ENCODE results near the gene PTGER1. TPM values are rescaled to one million over a fixed set of nuclear protein-coding genes. Genes with fewer than 3 reads are reported as not detected.

Gene PTGER1
- total and polyA plus RNA-seq, 9 of the 15 experiments (the other 6 are each of a cell fraction or from before 2014, with no cell fraction given) = 0.06 to 0.36 (median 0.31) TPM; not detected in 5

DNA sequence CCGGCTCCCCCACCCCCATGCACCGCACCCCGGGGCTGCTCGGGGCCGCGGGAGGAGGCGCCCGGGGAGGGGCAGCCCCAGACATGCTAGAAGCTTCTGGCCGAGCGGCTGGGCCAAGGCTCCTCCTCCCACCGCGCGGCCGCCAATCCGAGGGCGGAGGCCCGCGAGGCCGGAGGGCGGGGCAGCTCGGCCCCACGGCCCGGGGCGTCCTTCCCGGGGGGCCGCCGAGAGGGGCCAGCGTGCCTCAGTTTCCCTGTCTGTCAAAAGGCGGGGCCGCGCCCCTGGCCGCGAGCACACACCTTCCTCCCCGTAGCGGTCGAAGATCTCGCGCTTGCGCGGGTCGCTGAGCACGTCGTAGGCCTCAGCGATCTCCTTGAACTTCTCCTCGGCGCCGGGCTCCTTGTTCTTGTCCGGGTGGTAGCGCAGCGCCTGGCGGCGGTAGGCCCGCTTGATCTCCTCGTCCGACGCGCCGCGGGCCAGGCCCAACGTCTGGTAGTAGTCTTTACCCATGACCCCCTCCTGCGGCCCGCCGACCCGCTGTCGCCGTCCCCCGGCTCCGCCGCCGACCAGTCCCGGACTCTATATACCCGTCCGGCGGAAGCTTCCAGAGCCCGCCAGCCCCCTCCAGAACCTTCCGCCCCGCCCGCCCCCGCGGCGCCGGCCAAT, 42.8 kb upstream of the PTGER1 start, which contains the start of gene DNAJB1 (continued):
- TF ChIP-seq, protein P1, sequence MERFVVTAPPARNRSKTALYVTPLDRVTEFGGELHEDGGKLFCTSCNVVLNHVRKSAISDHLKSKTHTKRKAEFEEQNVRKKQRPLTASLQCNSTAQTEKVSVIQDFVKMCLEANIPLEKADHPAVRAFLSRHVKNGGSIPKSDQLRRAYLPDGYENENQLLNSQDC (CRISPR knock-in tag; IDR thresholded peaks at IDR 0.05) = peak; percentile 80; the same call in 1 of the 2 replicates
- no peak for TF ChIP-seq NFIX (CRISPR knock-in tag; IDR thresholded peaks at IDR 0.05; ENCODE audit: low read depth)

- in situ Hi-C loops (cut with MboI) = no loop called here
- 0 out of 2 replicates have a peak, but pooled peaks have one; percentile 19 for TF ChIP-seq POLR2AphosphoS2 (IDR thresholded peaks at IDR 0.05; ENCODE audit: low read length)
- TF ChIP-seq RBBP5 (IDR thresholded peaks at IDR 0.05; ENCODE audit: borderline replicate concordance, insufficient read depth, low read length, poor library complexity, severe bottlenecking) = peak; percentile 84
- TF ChIP-seq ATF7 (IDR thresholded peaks at IDR 0.05) = no peak
- TF ChIP-seq, protein P2, sequence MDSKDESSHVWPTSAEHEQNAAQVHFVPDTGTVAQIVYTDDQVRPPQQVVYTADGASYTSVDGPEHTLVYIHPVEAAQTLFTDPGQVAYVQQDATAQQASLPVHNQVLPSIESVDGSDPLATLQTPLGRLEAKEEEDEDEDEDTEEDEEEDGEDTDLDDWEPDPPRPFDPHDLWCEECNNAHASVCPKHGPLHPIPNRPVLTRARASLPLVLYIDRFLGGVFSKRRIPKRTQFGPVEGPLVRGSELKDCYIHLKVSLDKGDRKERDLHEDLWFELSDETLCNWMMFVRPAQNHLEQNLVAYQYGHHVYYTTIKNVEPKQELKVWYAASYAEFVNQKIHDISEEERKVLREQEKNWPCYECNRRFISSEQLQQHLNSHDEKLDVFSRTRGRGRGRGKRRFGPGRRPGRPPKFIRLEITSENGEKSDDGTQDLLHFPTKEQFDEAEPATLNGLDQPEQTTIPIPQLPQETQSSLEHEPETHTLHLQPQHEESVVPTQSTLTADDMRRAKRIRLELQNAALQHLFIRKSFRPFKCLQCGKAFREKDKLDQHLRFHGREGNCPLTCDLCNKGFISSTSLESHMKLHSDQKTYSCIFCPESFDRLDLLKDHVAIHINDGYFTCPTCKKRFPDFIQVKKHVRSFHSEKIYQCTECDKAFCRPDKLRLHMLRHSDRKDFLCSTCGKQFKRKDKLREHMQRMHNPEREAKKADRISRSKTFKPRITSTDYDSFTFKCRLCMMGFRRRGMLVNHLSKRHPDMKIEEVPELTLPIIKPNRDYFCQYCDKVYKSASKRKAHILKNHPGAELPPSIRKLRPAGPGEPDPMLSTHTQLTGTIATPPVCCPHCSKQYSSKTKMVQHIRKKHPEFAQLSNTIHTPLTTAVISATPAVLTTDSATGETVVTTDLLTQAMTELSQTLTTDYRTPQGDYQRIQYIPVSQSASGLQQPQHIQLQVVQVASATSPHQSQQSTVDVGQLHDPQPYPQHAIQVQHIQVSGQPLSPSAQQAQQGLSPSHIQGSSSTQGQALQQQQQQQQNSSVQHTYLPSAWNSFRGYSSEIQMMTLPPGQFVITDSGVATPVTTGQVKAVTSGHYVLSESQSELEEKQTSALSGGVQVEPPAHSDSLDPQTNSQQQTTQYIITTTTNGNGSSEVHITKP (IDR thresholded peaks at IDR 0.05; ENCODE audit: partially characterized antibody) = peak; percentile 15
- peak; percentile 13 for TF ChIP-seq KDM5B (IDR thresholded peaks at IDR 0.05; ENCODE audit: insufficient replicate concordance, low read depth, low read length)
- peak; percentile 31; the same call in 1 of the 2 replicates for TF ChIP-seq MED1 (CRISPR knock-in tag; IDR thresholded peaks at IDR 0.05; ENCODE audit: borderline replicate concordance)
- TF ChIP-seq, protein P3, sequence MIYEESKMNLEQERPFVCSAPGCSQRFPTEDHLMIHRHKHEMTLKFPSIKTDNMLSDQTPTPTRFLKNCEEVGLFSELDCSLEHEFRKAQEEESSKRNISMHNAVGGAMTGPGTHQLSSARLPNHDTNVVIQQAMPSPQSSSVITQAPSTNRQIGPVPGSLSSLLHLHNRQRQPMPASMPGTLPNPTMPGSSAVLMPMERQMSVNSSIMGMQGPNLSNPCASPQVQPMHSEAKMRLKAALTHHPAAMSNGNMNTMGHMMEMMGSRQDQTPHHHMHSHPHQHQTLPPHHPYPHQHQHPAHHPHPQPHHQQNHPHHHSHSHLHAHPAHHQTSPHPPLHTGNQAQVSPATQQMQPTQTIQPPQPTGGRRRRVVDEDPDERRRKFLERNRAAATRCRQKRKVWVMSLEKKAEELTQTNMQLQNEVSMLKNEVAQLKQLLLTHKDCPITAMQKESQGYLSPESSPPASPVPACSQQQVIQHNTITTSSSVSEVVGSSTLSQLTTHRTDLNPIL (CRISPR knock-in tag; IDR thresholded peaks at IDR 0.05) = no peak
- TF ChIP-seq CREM (IDR thresholded peaks at IDR 0.05; ENCODE audit: low read depth) = no peak
- no peak for TF ChIP-seq BDP1 (IDR thresholded peaks at IDR 0.05; ENCODE audit: insufficient read depth, insufficient read length)
- TF ChIP-seq TEAD1 (CRISPR knock-in tag; IDR thresholded peaks at IDR 0.05) = 0 out of 4 replicates have a peak, but pooled peaks of 1 of the 2 experiments have one; percentile 5
- peak; percentile 20 for TF ChIP-seq SAP30 (IDR thresholded peaks at IDR 0.05; ENCODE audit: borderline replicate concordance, insufficient read depth, low read depth, low read length, poor library complexity, severe bottlenecking)
- TF ChIP-seq PHB (CRISPR knock-in tag; IDR thresholded peaks at IDR 0.05) = peak; percentile 67; the same call in 1 of the 2 replicates
Measured at GRCh38 chr19:14517446-14517839, 42.3 kb upstream of the PTGER1 start.

More at GRCh38 chr19:14517446-14517839, 42.3 kb upstream of the PTGER1 start:
- Histone ChIP-seq H3K4me3 (peak overlapping the region; percentile 98), H3K9me1 (ENCODE audit: control insufficient read depth, insufficient read depth, low read length) (no peaks in the 10 kb centered on the region), H3K4me2 (ENCODE audit: insufficient read depth, low read length) (peak overlapping the region; percentile 99), H3K9me3 (replicated peaks; ENCODE audit: control insufficient read depth, insufficient read depth, low read depth, low read length) (no peaks in the 10 kb centered on the region), H3K27ac (ENCODE audit: extremely low read depth, low read depth, low read length) (peak overlapping the region; percentile 99), H3K27me3 (ENCODE audit: control insufficient read depth in 2 of 2, insufficient read depth in 2 of 2, low read length in 2 of 2) (no peaks in the 10 kb centered on the region), H4K20me1 (replicated peaks; ENCODE audit: control insufficient read depth, insufficient read depth, low read length) (peaks cover 26% of the 10 kb centered on the region), H2AFZ (ENCODE audit: low read depth, low read length) (no peak overlapping the region), H3K79me2 (ENCODE audit: control insufficient read depth, insufficient read depth, low read length) (peaks cover 45% of the 10 kb centered on the region), H3K4me1 (replicated peaks in 1 of 2; ENCODE audit: control insufficient read depth in 2 of 2, insufficient read depth in 2 of 2, low read length in 2 of 2) (peaks cover 50 to 55% of the 10 kb centered on the region in 2 experiments), H3K36me3 (ENCODE audit: control insufficient read depth, insufficient read depth, low read length) (peaks cover 38% of the 10 kb centered on the region), H3K9ac (ENCODE audit: insufficient read depth in 1 of 2, low read depth in 2 of 2, low read length in 2 of 2) (peak overlapping the region; percentile 96 to 100)
- CTCF ChIA-PET (ENCODE audit: low intra/inter-chr PET ratio) = interaction anchor here (1.1 kb wide), 1 partner anchor 20 kb away, joined by 3 read pairs; no protein-coding TSS in a partner anchor
- BruUV-seq (replicated peaks) = no TSS peak
- FAIRE-seq (no peak), ATAC-seq (no peak), DNase-seq (ENCODE audit: extremely low read depth in 1 of 4, low spot score in 3 of 4) (no peak)
- WGBS (ENCODE audit: insufficient coverage, low coverage, missing lambda C conversion rate) = 0% methylated on average over 9 of the region's 32 CpGs
- intact Hi-C loops (cut with micrococcal nuclease) = loop anchor here (5.0 kb wide), 1 partner anchor 35 kb away; no protein-coding TSS in a partner anchor
- POLR2A ChIA-PET = interaction anchor here (0.6 to 6.3 kb wide), 9 partner anchors 11 to 93 kb away, joined by 3 to 70 read pairs (median 7); no protein-coding TSS in a partner anchor
